ENCODE data around the gene CFAP58.

The CFAP58 gene

DNA sequence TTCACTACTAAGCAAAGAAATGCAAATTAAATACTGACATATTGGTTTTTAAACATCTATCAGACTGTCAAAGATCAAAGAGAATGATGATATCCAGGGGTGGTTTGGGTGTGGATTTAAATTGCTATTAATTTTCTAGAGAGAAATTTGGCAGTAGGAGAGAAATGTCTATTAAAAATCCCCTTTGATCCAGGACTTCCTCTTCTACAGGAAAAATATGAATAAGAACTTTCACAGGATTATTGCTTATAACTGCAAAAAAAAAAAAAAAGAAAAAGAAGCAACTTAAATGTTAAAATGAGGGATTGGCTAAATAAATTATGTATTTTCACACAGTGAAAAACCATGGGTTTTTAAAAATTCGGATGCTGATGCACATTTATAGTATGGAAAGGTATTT, 21.0 kb downstream of the CFAP58 start:
- DNase-seq, result no peak

DNA sequence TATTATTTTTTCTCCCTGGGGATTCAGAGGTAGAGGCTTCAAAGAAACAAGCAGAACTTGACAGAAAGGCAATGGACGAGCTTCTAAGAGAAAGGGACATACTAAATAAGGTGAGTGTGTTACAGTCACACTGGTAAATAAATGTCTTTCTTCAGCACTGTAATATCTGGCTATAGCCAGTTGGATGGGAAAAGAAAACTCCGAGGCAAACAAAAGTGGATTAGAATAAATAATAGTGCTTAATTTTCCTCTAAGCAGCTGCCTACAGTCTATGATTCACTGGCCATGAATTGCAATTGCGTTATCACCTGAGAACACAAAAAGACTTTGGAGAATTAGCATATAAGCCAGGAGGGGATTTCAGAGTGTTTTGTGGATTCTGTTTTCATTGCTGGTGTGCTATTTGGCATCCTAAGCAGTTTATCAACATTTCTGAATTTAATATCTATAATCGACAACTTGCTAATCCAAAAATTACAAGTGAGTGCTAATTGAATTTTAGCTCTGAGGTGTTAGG, 23.2 kb downstream of the CFAP58 start:
- DNase-seq, result no peak

DNA sequence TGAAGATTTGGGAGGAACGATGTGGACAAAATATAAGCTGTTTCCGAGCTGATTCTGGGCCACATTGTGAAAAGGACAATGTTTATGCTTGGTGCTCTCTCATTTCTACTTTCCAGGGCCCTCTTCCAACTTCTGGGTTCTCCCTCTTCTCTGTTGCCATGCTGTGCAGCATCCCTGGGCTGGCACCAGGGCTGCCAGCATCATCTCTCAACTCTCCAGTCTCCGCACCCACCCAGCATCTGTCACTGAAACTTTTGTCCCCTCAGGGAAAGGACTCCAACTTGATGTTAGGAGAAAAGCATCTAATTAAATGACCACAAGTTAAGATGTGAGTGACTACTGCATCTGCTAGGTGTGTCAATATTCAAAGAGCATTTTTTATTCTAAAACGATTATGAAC, 26.7 kb downstream of the CFAP58 start:
- DNase-seq, result no peak

DNA sequence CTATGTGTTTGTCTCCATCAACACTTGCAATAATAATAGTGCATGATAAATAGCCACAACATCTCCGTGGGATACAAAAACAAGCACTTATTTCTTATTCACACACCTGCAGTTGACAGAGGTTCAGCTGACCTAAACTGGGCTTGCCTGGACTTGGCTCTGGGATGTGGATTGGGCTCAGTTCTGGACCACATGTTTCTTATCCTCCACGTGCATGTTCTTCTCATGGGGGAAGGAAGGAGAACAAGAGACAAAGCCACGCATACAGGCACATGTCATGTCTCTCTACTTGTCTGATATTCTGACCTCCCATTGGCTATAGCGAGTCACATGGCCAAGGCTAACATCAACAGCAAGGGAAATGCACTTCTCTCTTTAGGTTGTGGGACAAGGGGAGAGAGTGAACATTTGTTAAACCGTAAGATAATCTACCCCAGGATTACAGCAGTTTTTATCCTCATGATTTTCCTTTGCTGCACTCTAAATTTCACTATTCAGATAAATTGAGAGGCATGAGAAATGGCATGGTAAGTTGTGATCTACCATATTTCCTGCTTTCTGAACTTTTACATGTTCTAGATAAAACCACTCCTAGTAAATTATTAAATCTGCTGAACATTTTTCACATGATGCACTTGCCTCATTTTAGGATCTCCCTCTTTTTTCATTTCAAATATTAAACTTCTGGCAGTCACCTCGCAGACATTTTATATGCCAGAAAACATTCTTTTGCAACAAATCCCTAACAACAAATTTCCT, 33.7 kb downstream of the CFAP58 start:
- no peak for DNase-seq

DNA sequence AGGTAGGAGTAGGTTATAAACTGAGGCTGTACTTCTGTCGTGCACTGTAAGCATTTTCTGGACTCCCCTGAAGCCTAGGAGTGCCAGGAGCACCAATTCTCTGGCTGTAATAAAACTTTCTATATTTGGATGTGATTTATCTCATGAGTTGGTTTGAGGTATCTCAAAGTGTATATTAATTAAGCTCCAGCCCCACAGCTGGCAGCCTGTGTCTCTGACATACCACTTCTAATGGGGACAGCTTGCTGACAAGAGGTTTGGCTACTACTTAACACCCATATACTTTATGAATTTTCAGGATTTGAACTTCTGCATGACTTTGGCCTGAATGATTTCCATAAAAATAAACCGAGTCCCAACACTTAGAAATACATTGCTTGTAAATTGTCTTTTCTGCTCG, 35.2 kb downstream of the CFAP58 start:
- no peak for DNase-seq

DNA sequence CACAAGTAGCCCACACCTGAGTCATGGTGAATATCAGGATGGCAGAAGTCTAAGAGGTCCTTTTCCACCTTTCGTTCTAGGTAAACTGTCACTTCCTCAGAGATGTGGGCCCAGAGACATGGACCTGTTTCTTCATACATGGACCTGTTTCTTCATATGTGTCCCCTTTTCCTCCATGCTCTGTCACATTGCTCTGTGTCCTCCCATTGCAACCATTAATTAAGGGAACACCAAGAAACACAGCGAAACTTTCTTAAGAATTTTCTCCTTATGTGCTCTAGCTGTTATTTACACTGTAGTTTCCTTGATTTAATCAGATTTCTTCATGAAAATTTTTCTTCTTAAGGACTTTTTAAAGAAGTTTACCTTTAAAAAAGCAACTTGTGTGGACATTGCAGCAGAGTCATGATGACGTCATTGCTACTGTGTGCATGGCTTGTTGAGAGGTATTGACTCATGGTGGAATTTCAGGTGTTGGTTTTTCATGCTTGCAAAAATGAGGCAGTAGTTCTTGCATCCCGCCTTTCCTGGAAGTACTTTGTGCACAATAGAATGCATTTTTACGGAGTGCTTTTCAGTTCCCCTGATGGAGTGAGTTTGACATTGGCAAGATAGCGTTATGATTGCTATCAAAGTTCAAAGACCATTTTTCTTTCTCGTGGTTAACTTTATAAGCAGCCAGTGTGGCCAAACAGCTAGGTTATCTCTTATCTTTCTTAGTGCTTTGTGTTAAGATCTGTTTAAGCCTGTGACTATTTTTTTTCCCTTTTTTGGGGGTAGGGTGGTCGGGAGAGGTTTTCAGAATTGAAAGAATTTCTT, 37.7 kb downstream of the CFAP58 start:
- no peak for DNase-seq

DNA sequence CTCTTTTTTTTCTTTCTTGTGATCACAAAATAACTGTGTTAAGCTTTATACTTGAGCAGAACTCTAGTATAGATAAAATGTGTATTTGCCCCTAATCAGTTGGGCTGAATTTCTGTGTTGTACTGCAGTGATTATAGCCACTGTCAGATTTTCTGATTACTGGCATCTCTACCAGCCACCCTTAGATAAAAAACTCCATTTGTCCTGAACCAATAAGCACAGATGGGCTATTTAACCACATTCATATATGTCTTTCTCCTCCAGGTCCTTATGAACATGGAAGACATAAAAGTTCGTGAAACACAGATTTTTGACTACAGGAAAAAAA, 38.3 kb downstream of the CFAP58 start:
- DNase-seq, result no peak

DNA sequence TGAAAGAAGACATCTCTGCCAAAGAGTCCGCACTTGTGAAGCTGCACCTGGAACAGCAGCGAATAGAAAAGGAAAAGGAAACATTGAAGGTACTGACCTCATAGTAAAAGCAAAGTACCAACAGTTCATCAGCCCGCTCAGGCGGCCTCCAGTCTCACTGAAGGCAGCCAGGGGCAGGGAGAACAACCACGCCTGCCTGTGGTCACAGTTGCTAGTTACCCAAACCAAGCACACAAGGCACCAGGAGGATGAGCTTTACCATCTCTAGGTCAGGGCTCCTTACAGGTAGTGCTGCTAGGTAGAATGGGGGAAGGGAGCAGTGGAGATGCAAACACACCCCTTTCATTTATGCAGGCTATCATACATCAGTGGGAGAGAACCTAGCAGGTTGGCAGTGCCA, 39.8 kb downstream of the CFAP58 start:
- DNase-seq, result no peak

DNA sequence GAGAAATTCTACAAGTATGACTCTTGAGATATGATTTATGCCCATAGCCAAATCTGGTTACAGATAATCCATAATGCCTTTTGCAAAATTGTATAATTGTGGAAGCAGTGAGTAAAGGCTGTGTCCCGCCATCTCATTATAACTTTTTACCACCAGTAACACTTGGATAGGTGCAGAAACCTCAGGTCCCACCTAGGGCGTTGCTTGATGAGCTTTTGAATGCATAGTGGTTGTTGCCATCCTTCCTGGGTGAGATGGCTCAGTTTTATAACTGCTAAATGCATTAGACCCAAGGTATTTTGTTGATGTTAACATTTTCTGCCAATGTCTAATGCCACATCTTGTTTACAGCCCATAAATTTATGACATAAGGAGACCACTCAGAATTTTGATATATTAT, 42.9 kb downstream of the CFAP58 start:
- DNase-seq, result no peak

DNA sequence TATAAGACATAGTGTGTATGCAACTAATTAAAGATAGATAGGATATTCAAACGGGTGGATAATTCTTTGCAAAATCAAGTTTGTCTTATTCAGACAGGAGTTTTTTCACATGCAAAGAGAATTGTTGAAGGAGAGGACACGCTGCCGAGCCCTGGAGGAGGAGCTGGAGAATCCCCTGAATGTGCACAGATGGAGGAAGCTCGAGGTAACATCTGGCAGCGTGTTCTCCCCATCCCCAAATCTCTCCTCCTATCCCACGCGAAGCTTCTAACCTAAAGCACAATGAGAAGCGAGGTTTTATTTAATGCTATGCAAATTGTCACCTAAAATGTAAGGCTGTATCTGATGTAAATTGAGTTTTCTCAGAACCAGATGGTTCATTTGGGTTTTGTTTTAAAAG, 50.0 kb downstream of the CFAP58 start:
- no peak for DNase-seq

DNA sequence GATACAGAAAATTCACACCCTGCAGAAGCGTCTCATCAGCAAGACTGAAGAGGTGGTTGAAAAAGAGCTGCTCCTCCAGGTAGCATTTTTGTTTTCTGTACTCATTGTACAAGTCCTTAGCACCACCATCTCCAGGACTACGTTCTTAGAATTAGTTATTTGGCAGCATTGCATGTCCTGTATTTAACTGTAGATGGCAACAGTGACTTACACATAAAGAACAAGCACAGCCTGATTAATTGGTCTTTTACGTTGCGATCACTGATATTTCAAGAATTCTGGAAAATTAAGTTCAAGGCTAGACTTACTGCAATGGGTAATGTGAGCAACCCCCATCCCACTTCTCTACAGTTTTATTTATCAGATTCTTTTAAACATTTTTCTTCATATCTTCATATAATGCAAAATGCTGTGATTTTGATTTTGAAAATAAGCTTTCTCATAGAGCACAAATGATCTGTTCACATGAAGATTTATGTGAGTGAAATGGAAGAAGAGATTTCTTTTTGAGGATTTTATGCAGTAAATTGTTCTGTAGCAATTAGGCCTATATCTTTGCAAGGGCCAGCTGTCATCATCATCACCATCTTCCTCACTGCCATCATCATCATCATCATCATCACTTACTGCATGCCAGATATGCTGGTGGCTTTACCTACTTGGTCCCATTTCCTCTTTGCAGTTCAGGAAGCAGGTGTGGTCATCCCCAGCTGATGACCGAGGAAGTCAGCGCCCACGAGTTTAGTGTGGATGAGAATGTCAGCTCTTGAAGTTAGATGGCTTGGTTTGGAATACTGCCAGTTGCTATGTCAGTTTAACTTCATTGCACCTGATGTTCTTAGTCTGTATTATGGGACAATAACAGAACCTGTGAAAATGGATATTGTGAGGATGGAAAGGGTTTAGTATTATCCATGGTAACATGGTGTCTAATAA, 53.4 kb downstream of the CFAP58 start:
- no peak for DNase-seq

DNA sequence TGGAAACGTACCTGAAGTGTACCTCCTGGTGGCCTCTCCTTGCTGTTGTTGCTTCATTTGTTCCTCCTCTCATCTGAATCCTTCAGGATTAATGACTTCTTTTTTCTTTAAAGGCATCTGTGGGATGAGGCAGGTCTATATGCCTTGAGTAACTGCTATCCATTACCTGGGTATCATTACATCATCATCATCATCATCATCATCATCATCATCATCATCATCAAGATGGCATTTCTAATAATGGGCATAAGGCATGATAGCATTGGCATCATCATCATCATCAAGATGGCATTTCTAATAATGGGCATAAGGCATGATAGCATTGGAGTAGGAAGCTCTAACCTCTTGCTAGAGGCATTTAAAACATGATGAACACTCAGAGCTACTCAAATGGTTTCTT, 59.9 kb downstream of the CFAP58 start:
- DNase-seq, result no peak

DNA sequence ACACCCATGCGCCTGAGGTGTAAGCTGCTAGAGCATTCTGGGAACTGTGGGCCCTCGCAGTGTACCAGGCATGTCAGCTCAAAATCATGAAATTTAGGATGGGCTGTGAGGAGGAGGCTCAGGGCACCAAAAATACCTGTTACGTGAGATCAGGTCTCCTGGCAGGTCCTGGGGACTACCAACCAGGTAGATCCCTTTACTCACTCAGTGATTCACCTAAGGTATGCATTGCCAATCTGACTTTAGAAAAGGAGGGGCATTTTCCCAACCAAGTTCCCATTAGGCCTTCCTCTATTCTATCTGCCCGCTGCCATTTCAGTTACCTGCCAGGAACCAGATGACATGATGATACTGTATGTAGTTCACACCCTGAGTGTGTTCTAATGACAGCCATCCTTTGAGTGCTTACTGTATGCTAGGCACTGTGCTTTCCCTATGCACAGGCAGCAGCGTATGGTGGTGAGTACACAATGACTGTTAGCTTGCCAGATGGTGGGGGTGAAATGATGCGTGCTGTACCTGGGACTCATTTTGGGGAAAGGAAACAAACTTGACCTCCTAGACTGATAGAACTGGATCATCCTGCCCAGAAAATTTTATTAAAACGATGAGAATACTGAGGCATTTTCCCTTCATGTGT, 62.0 kb downstream of the CFAP58 start:
- DNase-seq, result no peak

DNA sequence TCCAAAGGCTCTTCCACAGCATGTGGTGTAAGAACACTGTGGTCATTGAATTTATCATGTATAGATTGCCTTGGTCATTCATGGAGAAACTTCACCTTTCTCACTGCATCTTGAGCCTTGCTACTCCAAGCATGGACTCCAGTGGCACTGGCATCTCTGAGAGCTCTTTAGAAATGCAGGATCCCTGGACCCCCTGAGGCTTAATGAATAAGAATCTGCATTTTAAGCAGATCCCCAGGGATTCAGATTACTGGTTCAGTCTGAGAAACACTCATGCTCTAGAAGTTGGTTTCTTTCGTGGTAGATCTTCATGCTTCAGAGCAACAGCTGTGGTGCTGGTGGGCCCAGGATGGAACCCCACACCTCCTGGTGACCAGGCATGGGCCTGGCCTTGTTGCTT, 63.2 kb downstream of the CFAP58 start:
- DNase-seq, result no peak

DNA sequence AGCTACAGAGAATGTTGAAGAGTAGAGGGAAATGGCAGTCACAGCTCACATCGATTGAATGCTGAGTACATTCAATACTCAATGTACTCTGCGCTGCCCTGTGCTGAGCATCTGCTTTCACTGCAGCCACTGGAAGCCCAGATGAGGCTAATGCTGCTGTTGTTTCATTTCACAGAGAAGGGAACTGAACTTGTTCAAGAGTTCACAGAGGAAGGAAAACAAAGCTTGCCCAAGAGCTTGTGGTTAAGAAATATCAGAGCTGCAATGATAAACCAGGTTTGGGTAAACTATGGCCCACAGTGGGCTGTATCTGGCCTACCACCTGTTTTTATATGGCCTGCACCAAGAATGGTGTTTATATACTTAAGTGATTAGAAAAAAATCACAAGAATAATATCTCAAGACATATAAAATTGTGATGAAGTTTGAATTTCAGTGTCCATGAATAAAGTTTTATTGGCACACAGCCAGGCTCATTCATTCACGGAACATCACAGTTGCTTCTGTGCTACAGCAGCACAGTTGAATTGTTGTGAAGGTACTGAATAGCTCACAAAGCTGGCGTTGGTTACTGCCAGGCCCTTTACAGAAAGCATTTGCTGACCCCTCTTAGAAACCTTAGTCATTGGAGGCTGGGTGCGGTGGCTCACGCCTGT, 64.1 kb downstream of the CFAP58 start:
- DNase-seq, result no peak

DNA sequence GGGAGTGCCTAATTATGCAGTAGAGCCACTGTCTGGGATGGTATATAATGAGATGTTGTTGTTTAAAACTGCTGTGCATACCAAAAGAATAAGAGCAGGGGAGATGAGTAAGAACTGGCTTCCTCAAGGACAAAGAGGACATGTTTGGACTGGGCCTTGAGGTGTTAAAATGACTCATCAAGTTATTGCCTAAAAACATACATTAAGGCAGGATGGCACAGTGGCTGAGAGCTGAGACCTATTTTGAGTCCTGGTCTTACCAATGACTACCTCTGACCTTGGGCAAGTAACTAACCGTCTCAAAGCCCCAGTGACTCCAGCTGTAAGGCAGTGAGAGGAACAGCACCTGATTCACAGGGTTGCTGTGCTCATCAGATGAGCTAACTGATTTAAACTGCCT, 71.1 kb downstream of the CFAP58 start:
- DNase-seq, result no peak

DNA sequence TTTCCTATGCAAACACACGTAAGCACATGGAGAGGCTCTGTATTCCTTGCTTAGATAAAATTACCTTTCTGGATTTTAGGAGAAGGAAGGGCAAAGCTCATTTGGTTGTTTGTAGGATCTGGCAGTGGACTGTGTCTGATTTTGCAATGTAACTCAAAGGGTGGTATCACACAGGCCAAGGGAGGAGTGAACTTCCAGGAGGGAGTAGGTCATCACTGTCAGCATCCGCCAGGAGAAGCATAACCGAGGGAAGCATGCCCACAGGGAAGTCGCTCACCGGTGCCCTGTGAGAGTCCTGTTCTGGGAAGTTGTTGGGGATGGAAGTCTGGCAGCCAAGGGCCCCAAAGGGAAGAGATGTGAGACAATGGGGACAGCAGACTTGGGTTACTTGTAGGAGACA, 74.4 kb downstream of the CFAP58 start:
- no peak for DNase-seq

DNA sequence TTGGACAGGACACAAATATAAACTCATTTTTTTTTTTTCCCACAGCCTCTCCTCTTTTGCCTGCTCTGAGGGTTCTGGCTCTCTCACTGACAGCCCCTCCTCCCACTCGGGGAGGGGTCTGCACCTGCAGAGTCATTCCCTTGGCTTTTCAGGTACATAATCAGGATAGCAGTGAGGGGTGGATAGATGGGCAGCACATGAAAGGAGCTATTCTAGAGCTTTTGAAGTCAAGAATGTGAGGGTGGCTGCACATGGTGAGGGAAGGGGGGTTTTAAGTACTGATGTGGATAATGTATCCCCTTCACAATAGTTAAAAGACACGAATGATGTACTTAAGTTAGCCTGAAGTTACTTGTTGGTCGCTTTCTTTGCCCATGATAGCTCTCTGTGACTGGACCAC, 76.2 kb downstream of the CFAP58 start:
- no peak for DNase-seq

DNA sequence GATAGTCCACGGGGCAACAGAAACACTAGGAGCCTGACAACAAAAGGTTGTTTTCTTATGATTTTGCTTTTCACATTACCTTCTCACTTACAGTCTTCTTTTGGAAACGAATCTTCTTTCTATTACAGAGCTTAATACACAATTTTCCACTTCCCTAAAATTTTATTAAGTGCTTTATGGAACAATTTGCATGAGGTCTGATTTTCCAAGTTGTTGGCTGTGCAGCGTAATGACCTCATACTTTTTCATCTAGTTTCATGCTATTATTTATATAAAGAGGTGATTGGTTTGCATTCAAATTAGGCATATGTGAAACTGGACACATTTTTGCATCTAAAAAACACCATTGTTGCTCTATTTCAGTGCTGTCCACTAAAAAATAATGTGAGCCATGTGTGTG, 76.7 kb downstream of the CFAP58 start:
- no peak for DNase-seq

DNA sequence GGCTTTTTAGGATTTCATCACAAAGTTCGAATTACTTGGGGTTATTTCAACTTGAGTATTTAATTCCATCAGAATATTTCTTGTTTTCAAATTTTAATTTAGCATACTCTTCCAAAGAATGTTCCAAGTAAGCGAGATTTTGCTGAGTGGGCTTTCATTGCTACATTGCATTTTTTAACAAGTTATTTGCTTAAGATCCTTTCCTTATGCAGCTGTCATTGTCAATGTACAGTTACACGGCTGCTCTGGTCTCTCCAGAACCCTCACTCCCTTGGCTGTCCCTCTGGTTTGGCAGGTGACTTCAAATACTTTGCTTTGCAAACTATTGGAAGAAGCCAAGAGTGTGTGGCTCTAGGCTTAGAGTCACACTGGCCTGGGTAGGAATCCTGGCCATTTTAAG, 80.0 kb downstream of the CFAP58 start:
- DNase-seq, result no peak

DNA sequence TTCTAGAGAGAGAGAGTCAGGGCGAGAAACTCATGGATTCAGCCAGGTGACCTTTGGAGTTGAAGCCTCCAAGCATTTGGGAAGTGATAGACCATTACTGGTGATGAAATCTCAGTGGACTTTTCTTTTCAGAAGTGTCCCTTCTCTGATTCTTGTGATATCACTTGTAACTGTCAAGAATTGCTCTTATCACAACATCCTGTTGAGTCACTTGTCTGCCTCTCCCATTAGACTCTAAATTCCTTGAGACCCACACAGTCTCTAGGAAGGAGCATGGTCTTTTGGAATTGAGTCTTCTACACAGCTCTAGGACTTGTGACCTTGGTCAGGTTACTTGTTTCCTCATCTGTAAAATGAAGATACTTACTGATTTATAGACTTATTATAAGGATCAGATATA, 81.0 kb downstream of the CFAP58 start:
- DNase-seq, result no peak

DNA sequence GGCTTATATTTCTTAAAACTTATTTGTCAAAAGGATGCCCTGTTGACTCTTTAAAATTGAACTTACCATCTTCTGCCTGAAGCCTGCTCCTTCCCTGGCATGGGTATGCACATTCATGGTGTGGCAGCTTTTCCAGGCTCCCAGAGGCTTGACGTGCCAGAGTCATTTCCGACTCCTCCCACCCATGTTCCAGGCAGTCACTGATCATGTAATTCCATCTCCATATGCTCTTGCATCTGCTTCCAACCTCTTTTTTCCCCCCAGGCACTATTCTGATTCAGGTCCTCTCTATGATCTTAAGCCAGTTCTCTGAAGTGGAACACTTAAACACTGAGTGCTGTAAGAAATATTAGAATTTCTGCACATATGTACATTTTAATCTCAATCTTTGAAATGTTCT, 82.2 kb downstream of the CFAP58 start:
- no peak for DNase-seq

Measured in COR-L47 (cell line).